ENCODE measurements around the gene MCRIP1. TPM values are rescaled to one million over a fixed set of nuclear protein-coding genes. Genes with fewer than 3 reads are reported as not detected.

The MCRIP1 gene
- total RNA-seq, 1 experiment from 2014 or later, result 38.5 TPM

DNA sequence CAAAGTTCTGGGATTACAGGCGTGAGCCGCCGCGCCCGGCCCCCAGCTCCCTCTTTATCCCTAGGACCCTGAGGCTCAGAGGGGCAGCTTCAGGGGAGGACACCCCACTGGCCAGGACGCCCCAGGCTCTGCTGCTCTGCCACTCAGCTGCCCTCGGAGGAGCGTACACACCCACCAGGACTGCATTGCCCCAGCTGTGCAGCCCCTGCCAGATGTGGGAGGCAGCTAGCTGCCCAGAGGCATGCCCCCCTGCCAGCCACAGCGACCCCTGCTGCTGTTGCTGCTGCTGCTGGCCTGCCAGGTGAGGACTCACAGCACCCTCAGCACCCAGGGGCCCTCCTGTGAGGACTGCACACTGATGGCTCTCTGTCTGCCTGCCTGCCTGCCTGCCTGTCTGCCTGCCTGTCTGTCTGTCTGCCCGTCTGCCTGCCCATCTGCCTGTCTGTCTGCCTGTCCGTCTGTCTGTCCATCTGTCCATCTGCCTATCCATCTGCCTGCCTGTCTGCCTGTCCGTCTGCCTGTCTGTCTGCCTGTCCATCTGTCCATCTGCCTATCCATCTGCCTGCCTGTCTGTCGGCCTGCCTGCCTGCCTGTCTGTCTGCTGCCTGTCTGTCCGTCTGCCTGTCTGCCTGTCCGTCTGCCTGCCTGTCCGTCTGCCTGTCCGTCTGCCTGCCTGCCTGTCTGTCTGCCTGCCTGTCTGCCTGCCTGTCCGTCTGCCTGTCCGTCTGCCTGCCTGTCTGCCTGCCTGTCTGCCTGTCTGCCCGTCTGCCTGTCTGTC, 24.1 kb downstream of the MCRIP1 start:
- Mint-ChIP-seq H3K27ac (ENCODE audit: unreplicated experiment) (no peak overlapping the region), H3K4me1 (ENCODE audit: low read depth, unreplicated experiment) (peaks cover 8% of the 10 kb centered on the region), H3K27me3 (ENCODE audit: unreplicated experiment) (peaks cover 69% of the 10 kb centered on the region), H3K4me3 (ENCODE audit: low read depth, unreplicated experiment) (no peak overlapping the region), H3K36me3 (ENCODE audit: insufficient read depth, unreplicated experiment) (peaks cover 5% of the 10 kb centered on the region), H3K9me3 (ENCODE audit: low read depth, unreplicated experiment) (peaks cover 3% of the 10 kb centered on the region)
- DNase-seq, result no peak
- CTCF ChIA-PET, result interaction anchor here (0.6 kb wide), 1 partner anchor 9 kb away, joined by 4 read pairs; no protein-coding TSS in a partner anchor
- intact Hi-C loops (cut with micrococcal nuclease; ENCODE audit: unreplicated experiment), result no loop called here
- BruUV-seq (replicated peaks), result no TSS peak
- TF ChIP-seq, protein P1, sequence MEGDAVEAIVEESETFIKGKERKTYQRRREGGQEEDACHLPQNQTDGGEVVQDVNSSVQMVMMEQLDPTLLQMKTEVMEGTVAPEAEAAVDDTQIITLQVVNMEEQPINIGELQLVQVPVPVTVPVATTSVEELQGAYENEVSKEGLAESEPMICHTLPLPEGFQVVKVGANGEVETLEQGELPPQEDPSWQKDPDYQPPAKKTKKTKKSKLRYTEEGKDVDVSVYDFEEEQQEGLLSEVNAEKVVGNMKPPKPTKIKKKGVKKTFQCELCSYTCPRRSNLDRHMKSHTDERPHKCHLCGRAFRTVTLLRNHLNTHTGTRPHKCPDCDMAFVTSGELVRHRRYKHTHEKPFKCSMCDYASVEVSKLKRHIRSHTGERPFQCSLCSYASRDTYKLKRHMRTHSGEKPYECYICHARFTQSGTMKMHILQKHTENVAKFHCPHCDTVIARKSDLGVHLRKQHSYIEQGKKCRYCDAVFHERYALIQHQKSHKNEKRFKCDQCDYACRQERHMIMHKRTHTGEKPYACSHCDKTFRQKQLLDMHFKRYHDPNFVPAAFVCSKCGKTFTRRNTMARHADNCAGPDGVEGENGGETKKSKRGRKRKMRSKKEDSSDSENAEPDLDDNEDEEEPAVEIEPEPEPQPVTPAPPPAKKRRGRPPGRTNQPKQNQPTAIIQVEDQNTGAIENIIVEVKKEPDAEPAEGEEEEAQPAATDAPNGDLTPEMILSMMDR (IDR thresholded peaks at IDR 0.05; ENCODE audit: unreplicated experiment), result no peak

DNA sequence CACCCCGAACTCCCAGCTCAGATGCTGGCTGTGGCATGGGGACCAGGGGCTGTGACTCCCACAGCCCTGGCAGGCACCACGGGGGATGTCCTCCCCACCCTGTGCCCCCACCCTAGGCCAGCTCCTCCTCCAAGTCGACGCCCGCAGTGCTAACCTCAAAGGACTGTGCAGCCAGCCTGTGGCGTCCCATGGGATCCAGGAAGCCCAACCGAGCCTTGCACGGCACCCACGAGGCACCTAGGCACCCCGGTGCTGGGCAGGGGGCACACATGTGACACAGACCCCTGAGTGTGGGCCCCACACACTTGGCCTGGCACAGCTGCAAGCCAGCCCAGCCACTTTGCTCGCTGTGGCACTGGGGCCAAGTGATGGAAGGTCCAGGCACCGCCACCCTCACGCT, 25.3 kb downstream of the MCRIP1 start:
- no peak for DNase-seq
- no peak overlapping the region for H3K27ac Mint-ChIP-seq (ENCODE audit: unreplicated experiment)
- TF ChIP-seq, protein P1 (IDR thresholded peaks at IDR 0.05; ENCODE audit: unreplicated experiment), result no peak
- peaks cover 11% of the 10 kb centered on the region for H3K36me3 Mint-ChIP-seq (ENCODE audit: insufficient read depth, unreplicated experiment)
- CTCF ChIA-PET, result interaction anchor here (1.1 kb wide), 1 partner anchor 14 kb away, joined by 5 read pairs; no protein-coding TSS in a partner anchor
- intact Hi-C loops (cut with micrococcal nuclease; ENCODE audit: unreplicated experiment), result no loop called here
- H3K4me1 Mint-ChIP-seq (ENCODE audit: low read depth, unreplicated experiment), result peaks cover 8% of the 10 kb centered on the region
- BruUV-seq (replicated peaks), result no TSS peak
- peaks cover 78% of the 10 kb centered on the region for H3K27me3 Mint-ChIP-seq (ENCODE audit: unreplicated experiment)
- peaks cover 3% of the 10 kb centered on the region for H3K9me3 Mint-ChIP-seq (ENCODE audit: low read depth, unreplicated experiment)
- H3K4me3 Mint-ChIP-seq (ENCODE audit: low read depth, unreplicated experiment), result no peak overlapping the region

DNA sequence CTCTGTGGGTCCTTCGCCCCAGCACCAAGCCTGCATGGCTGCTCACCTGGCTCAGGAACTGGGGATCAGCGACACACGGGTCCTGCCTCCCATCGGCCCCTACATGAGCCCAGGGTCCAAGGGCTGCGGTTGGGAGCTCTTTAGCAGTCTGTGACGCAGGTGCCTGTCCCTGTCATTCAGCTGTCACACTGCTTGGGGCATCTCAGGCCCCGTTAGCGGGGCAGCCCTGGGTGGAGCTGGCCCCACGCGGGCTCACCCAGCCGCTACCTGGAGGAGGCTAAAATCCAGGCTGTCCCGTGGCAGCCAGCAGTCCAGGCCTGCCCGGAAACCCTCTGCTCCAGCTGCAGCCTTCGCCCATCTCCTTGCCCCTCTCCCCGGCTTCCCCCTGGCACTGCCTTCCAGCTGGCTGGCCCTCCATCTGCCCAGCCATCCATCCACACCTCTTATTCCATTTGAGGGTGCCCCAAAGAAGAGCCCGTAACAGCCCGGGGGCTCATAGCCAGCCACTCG, 25.8 kb downstream of the MCRIP1 start:
- BruUV-seq (replicated peaks), result no TSS peak
- TF ChIP-seq, protein P1 (IDR thresholded peaks at IDR 0.05; ENCODE audit: unreplicated experiment), result no peak

DNA sequence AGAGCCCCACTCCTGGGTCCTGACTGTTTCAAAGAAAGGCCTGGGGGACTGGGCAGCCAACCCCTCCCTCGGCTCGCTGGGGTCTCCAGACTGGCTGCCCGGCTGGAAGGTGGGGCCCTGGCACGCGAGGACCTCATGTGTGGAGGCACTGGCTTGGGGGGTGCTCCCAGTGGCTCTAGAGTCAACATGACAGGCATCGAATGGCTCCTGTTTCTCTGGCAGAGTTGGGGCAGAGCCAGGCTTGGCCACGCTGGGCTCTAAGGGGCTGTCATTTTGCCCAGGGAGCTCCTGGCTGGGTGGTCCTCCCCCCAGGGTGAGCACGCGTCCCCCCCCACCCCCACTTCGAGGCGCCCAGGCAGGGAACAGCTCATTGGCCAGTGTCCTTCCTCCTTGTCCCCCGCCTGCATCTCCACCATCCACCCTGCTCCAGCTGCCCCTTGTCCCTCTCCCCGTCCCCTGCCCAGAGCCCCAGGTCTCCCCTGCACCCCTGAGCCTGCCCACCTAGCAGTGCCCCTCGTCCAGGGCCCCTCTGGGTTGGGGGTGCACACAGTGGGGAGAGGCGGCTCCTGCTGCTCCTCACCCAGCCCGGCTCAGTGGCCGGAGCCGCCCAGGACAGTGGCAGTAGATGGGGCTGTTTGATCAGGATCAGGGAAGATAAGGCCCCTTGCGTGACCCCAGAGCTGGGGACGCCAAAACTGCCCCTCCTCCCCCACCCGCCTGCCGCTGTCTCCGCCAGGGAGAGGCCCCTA, 26.5 kb downstream of the MCRIP1 start:
- peaks cover 11% of the 10 kb centered on the region for H3K36me3 Mint-ChIP-seq (ENCODE audit: insufficient read depth, unreplicated experiment)
- no peak overlapping the region for H3K4me3 Mint-ChIP-seq (ENCODE audit: low read depth, unreplicated experiment)
- no peak for DNase-seq
- H3K9me3 Mint-ChIP-seq (ENCODE audit: low read depth, unreplicated experiment), result peaks cover 3% of the 10 kb centered on the region
- no TSS peak for BruUV-seq (replicated peaks)
- H3K27ac Mint-ChIP-seq (ENCODE audit: unreplicated experiment), result no peak overlapping the region
- CTCF ChIA-PET, result interaction anchor here (0.5 to 1.3 kb wide), 3 partner anchors 9 to 139 kb away, joined by 3 to 4 read pairs (median 4); no protein-coding TSS in a partner anchor
- intact Hi-C loops (cut with micrococcal nuclease; ENCODE audit: unreplicated experiment), result no loop called here
- peaks cover 90% of the 10 kb centered on the region for H3K27me3 Mint-ChIP-seq (ENCODE audit: unreplicated experiment)
- TF ChIP-seq, protein P1 (IDR thresholded peaks at IDR 0.05; ENCODE audit: unreplicated experiment), result no peak
- peaks cover 8% of the 10 kb centered on the region for H3K4me1 Mint-ChIP-seq (ENCODE audit: low read depth, unreplicated experiment)

More for the DNA sequence above, 25.8 kb downstream of the MCRIP1 start:
- peaks cover 8% of the 10 kb centered on the region for H3K4me1 Mint-ChIP-seq (ENCODE audit: low read depth, unreplicated experiment)
- peaks cover 84% of the 10 kb centered on the region for H3K27me3 Mint-ChIP-seq (ENCODE audit: unreplicated experiment)
- H3K4me3 Mint-ChIP-seq (ENCODE audit: low read depth, unreplicated experiment), result no peak overlapping the region
- peaks cover 3% of the 10 kb centered on the region for H3K9me3 Mint-ChIP-seq (ENCODE audit: low read depth, unreplicated experiment)
- CTCF ChIA-PET, result interaction anchor here (0.5 to 1.3 kb wide), 4 partner anchors 8 to 140 kb away, joined by 3 to 5 read pairs (median 4); no protein-coding TSS in a partner anchor
- peaks cover 11% of the 10 kb centered on the region for H3K36me3 Mint-ChIP-seq (ENCODE audit: insufficient read depth, unreplicated experiment)
- DNase-seq, result no peak
- no peak overlapping the region for H3K27ac Mint-ChIP-seq (ENCODE audit: unreplicated experiment)
- intact Hi-C loops (cut with micrococcal nuclease; ENCODE audit: unreplicated experiment), result no loop called here
